Neural progenitor cell (in vitro differentiated cells): ENCODE results near the gene FKBP8. TPM values are rescaled to one million over a fixed set of nuclear protein-coding genes. Genes with fewer than 3 reads are reported as not detected.

Experiments used
- DNase-seq: peaks from one replicate; pipeline ENCODE4 v3.0.0-alpha.2; 2016; ENCODE audit warnings: low spot score
- H2AFZ ChIP-seq: fragments of 200-600 bp; sonication (generic); replicated peaks from 2 replicates; pipeline ENCODE4 v1.6.1; 2016; ENCODE audit warnings: antibody characterized with exemption
- H3F3A ChIP-seq: fragments of 200-600 bp; sonication (generic); 2 replicates; pipeline ENCODE4 v1.6.1; 2016; ENCODE audit warnings: antibody characterized with exemption, low read depth
- H3K27ac ChIP-seq: fragments of 200-600 bp; sonication (generic); 2 replicates; pipeline ENCODE4 v1.5.1; 2016; ENCODE audit warnings: mild to moderate bottlenecking
- H3K27me3 ChIP-seq: fragments of 200-600 bp; sonication (generic); 2 replicates; pipeline ENCODE4 v1.6.1; 2016; ENCODE audit warnings: mild to moderate bottlenecking, moderate library complexity
- H3K36me3 ChIP-seq: fragments of 200-600 bp; sonication (generic); 2 replicates; pipeline ENCODE4 v1.5.1; 2016
- H3K4me1 ChIP-seq: fragments of 200-600 bp; sonication (generic); 2 replicates; pipeline ENCODE4 v1.6.1; 2016; ENCODE audit warnings: mixed run types
- H3K4me2 ChIP-seq: fragments of 200-600 bp; sonication (generic); 2 replicates; pipeline ENCODE4 v1.6.1; 2016
- H3K4me3 ChIP-seq: fragments of 200-600 bp; sonication (generic); 2 replicates; pipeline ENCODE4 v1.5.1; 2016
- H3K79me2 ChIP-seq: fragments of 200-600 bp; sonication (generic); 2 replicates; pipeline ENCODE4 v1.6.1; 2016; ENCODE audit warnings: low read depth
- H3K9ac ChIP-seq: fragments of 200-600 bp; sonication (generic); 2 replicates; pipeline ENCODE4 v1.6.1; 2016
- H3K9me3 ChIP-seq: fragments of 200-600 bp; sonication (generic); 2 replicates; pipeline ENCODE4 v1.5.1; 2016; ENCODE audit warnings: low read depth
- H4K20me1 ChIP-seq: fragments of 200-600 bp; sonication (generic); 2 replicates; pipeline ENCODE4 v1.6.1; 2016; ENCODE audit warnings: low read depth
- H3K27ac Mint-ChIP-seq: 3 replicates; pipeline ENCODE4 v1.8.0; 2021; ENCODE audit warnings: mixed read lengths
- H3K27me3 Mint-ChIP-seq: 2 replicates; pipeline ENCODE4 v1.8.0; 2022; ENCODE audit warnings: low read depth, mild to moderate bottlenecking, inconsistent platforms, moderate library complexity, mixed read lengths; ENCODE audit not compliant: insufficient read depth
- H3K36me3 Mint-ChIP-seq: 3 replicates; pipeline ENCODE4 v1.8.0; 2021; ENCODE audit warnings: mixed read lengths
- H3K4me1 Mint-ChIP-seq: 3 replicates; pipeline ENCODE4 v1.8.0; 2021; ENCODE audit warnings: mixed read lengths
- H3K4me3 Mint-ChIP-seq: 3 replicates; pipeline ENCODE4 v1.8.0; 2021; ENCODE audit warnings: mild to moderate bottlenecking, moderate library complexity, mixed read lengths
- H3K9me3 Mint-ChIP-seq: 3 replicates; pipeline ENCODE4 v1.8.0; 2020; ENCODE audit warnings: mixed read lengths
- CTCF ChIP-seq: fragments of 200-600 bp; sonication (generic); IDR thresholded peaks from 2 replicates; pipeline ENCODE4 v1.5.1; 2017; ENCODE audit warnings: antibody characterized with exemption, mild to moderate bottlenecking
- EZH2 ChIP-seq: fragments of 200-600 bp; sonication (generic); IDR thresholded peaks from 2 replicates; pipeline ENCODE4 v1.6.1; 2017; ENCODE audit warnings: antibody characterized with exemption, mild to moderate bottlenecking, moderate library complexity
- EZH2phosphoT487 ChIP-seq: fragments of 200-600 bp; sonication (generic); IDR thresholded peaks from 2 replicates; pipeline ENCODE4 v1.6.1; 2017; ENCODE audit warnings: antibody characterized with exemption
- total RNA-seq: library from RNA; depleted of rRNA; stranded (reverse); fragments of >200 nt; gene quantifications from 2 replicates; pipeline ENCODE4 v1.2.3, GENCODE V29; 2015; ENCODE audit warnings: low replicate concordance

Gene FKBP8
- total RNA-seq, 1 donor from 2014 or later = 115 TPM

- Mint-ChIP-seq H3K36me3 (no peaks in the 10 kb centered on the region), H3K27ac (peak overlapping the region; percentile 50), H3K9me3 (no peaks in the 10 kb centered on the region), H3K4me3 (no peak overlapping the region), H3K4me1 (peaks cover 20% of the 10 kb centered on the region), H3K27me3 (peaks cover 4% of the 10 kb centered on the region)
- Histone ChIP-seq H3K4me2 (no peak overlapping the region), H3K9ac (no peak overlapping the region), H3F3A (no peaks in the 10 kb centered on the region), H2AFZ (no peak overlapping the region), H3K9me3 (no peaks in the 10 kb centered on the region), H3K27ac (no peak overlapping the region), H3K79me2 (peaks cover 32% of the 10 kb centered on the region), H4K20me1 (peaks cover 86% of the 10 kb centered on the region), H3K4me1 (no peaks in the 10 kb centered on the region), H3K36me3 (no peaks in the 10 kb centered on the region), H3K27me3 (no peaks in the 10 kb centered on the region), H3K4me3 (no peak overlapping the region)
- no peak for DNase-seq
- TF ChIP-seq EZH2phosphoT487 (no peak), CTCF (no peak), EZH2 (no peak)
Measured at GRCh38 chr19:18506101-18506930, 37.1 kb downstream of the FKBP8 start.

GRCh38 chr19:18504886-18505610 lies 38.3 kb downstream of the FKBP8 start:
- peaks cover 4% of the 10 kb centered on the region for H3K27me3 Mint-ChIP-seq
- no peak for DNase-seq
- no peaks in the 10 kb centered on the region for H3K36me3 ChIP-seq
- no peaks in the 10 kb centered on the region for H3K36me3 Mint-ChIP-seq
- H3K4me2 ChIP-seq = no peak overlapping the region
- no peaks in the 10 kb centered on the region for H3K9me3 Mint-ChIP-seq
- H3K9ac ChIP-seq = peak overlapping the region; percentile 10
- peaks cover 22% of the 10 kb centered on the region for H3K4me1 Mint-ChIP-seq
- H3K4me3 ChIP-seq = no peak overlapping the region
- no peaks in the 10 kb centered on the region for H3K9me3 ChIP-seq
- peaks cover 34% of the 10 kb centered on the region for H3K79me2 ChIP-seq
- no peaks in the 10 kb centered on the region for H3F3A ChIP-seq
- H3K4me1 ChIP-seq = no peaks in the 10 kb centered on the region
- no peak overlapping the region for H3K27ac ChIP-seq
- no peaks in the 10 kb centered on the region for H3K27me3 ChIP-seq
- no peak overlapping the region for H3K4me3 Mint-ChIP-seq
- H4K20me1 ChIP-seq = peaks cover 93% of the 10 kb centered on the region
- no peak for TF ChIP-seq CTCF
- TF ChIP-seq EZH2 = no peak
- no peak for TF ChIP-seq EZH2phosphoT487
- H3K27ac Mint-ChIP-seq = peak overlapping the region; percentile 82
- H2AFZ ChIP-seq = no peak overlapping the region

- Histone ChIP-seq H3K36me3 (no peaks in the 10 kb centered on the region), H3K79me2 (peaks cover 35% of the 10 kb centered on the region), H3K9ac (peak overlapping the region; percentile 19), H2AFZ (no peak overlapping the region), H3K9me3 (no peaks in the 10 kb centered on the region), H3K27me3 (no peaks in the 10 kb centered on the region), H3F3A (no peaks in the 10 kb centered on the region), H4K20me1 (peaks cover 91% of the 10 kb centered on the region), H3K27ac (no peak overlapping the region), H3K4me2 (no peak overlapping the region), H3K4me1 (no peaks in the 10 kb centered on the region), H3K4me3 (no peak overlapping the region)
- H3K4me3 Mint-ChIP-seq = no peak overlapping the region
- TF ChIP-seq EZH2 (no peak), EZH2phosphoT487 (no peak), CTCF (no peak)
- no peaks in the 10 kb centered on the region for H3K9me3 Mint-ChIP-seq
- H3K27ac Mint-ChIP-seq = no peak overlapping the region
- H3K27me3 Mint-ChIP-seq = peaks cover 4% of the 10 kb centered on the region
- H3K36me3 Mint-ChIP-seq = no peaks in the 10 kb centered on the region
- DNase-seq = no peak
- H3K4me1 Mint-ChIP-seq = peaks cover 22% of the 10 kb centered on the region
Measured at GRCh38 chr19:18503971-18504885, 39.1 kb downstream of the FKBP8 start.
